Tongue (tissue), 2 donors: ENCODE measurements around the gene DMWD. TPM values are rescaled to one million over a fixed set of nuclear protein-coding genes. Genes with fewer than 3 reads are reported as not detected.

Source experiments
- DNase-seq: peaks from one replicate; pipeline ENCODE4 v3.0.0-alpha.2; 2015
- total RNA-seq: library from RNA; depleted of rRNA; stranded (reverse); fragments of >200 nt; gene quantifications from one replicate; pipeline ENCODE4 v1.2.3, GENCODE V29; 2014

Gene DMWD
- total RNA-seq, 1 donor from 2014 or later = 38.1 TPM

GRCh38 chr19:45815481-45816216 is 23.0 kb upstream of the DMWD start:
- peak; percentile 80 for DNase-seq

- DNase-seq = no peak
Observed at GRCh38 chr19:45814851-45815480, 22.3 kb upstream of the DMWD start, which contains the start of gene RSPH6A. TSS of gene RSPH6A (minus strand) at chr19:45815308. CDS start at chr19:45815176, 132 bp downstream.

- no peak for DNase-seq
Observed at GRCh38 chr19:45814166-45814780, 21.6 kb upstream of the DMWD start.

- no peak for DNase-seq
Observed at GRCh38 chr19:45812297-45812696, 19.7 kb upstream of the DMWD start.

GRCh38 chr19:45809643-45810159 is 17.1 kb upstream of the DMWD start:
- no peak for DNase-seq

- no peak for DNase-seq
Observed at GRCh38 chr19:45805719-45806118, 13.1 kb upstream of the DMWD start.

- DNase-seq = no peak
Observed at GRCh38 chr19:45804959-45805230, 12.2 kb upstream of the DMWD start.

- no peak for DNase-seq
Observed at GRCh38 chr19:45804140-45804958, 11.7 kb upstream of the DMWD start.

- DNase-seq = no peak
Observed at GRCh38 chr19:45801603-45802175, 9.0 kb upstream of the DMWD start.

GRCh38 chr19:45800070-45800553 is 7.5 kb upstream of the DMWD start:
- no peak for DNase-seq

GRCh38 chr19:45799541-45799940 is 6.9 kb upstream of the DMWD start:
- DNase-seq = peak; percentile 49

- peak; percentile 86 for DNase-seq
Observed at GRCh38 chr19:45798995-45799517, 6.4 kb upstream of the DMWD start.

- DNase-seq = no peak
Observed at GRCh38 chr19:45794627-45795026, 2.0 kb upstream of the DMWD start.

- no peak for DNase-seq
Observed at GRCh38 chr19:45793876-45794275, 1.2 kb upstream of the DMWD start.

GRCh38 chr19:45793178-45793564 is 526 bp upstream of the DMWD start:
- no peak for DNase-seq

- DNase-seq = no peak
Observed at GRCh38 chr19:45791744-45792469, 738 bp downstream of the DMWD start.

- DNase-seq = no peak
Observed at GRCh38 chr19:45790942-45791341, 1.7 kb downstream of the DMWD start.

- DNase-seq = no peak
Observed at GRCh38 chr19:45789035-45789786, 3.4 kb downstream of the DMWD start.

GRCh38 chr19:45786533-45786894 is 6.1 kb downstream of the DMWD start:
- no peak for DNase-seq

- DNase-seq = no peak
Observed at GRCh38 chr19:45785781-45786532, 6.7 kb downstream of the DMWD start.
